ENCODE data around the gene SASH3. TPM values are rescaled to one million over a fixed set of nuclear protein-coding genes. Genes with fewer than 3 reads are reported as not detected.

The SASH3 gene
- total and polyA plus RNA-seq, 2 experiments from 2014 or later, result 0.13 TPM; not detected in 1

DNA sequence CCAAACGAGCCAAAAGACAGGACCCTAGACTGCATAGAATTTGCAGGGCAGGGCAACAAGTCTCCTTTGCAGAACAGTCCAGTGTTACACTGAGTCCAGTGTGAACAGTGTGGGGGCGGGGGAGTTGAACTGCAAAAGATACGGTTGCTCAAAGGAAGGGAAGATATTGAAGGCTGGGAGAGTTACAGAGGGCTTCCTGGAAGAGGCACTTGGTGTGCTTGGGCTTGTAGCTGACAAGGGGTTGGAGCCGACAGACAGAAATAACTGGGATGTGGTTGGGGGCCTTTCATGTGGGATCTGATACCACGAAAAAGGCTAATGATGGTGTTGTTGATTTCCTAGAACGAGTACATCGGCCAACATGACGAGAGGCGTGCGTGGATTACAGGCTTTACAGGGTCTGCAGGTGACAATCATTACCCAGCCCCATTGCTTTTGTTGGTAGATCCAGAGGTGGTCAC lies 34.9 kb upstream of the SASH3 start:
- Histone ChIP-seq H3K27ac (no peak overlapping the region), H3K27me3 (no peaks in the 10 kb centered on the region), H3K36me3 (no peaks in the 10 kb centered on the region), H3K4me3 (no peak overlapping the region), H3K4me1 (ENCODE audit: low read depth) (no peaks in the 10 kb centered on the region), H3K9me3 (ENCODE audit: low read depth) (no peaks in the 10 kb centered on the region)
- TF ChIP-seq, protein P1, sequence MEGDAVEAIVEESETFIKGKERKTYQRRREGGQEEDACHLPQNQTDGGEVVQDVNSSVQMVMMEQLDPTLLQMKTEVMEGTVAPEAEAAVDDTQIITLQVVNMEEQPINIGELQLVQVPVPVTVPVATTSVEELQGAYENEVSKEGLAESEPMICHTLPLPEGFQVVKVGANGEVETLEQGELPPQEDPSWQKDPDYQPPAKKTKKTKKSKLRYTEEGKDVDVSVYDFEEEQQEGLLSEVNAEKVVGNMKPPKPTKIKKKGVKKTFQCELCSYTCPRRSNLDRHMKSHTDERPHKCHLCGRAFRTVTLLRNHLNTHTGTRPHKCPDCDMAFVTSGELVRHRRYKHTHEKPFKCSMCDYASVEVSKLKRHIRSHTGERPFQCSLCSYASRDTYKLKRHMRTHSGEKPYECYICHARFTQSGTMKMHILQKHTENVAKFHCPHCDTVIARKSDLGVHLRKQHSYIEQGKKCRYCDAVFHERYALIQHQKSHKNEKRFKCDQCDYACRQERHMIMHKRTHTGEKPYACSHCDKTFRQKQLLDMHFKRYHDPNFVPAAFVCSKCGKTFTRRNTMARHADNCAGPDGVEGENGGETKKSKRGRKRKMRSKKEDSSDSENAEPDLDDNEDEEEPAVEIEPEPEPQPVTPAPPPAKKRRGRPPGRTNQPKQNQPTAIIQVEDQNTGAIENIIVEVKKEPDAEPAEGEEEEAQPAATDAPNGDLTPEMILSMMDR (IDR thresholded peaks at IDR 0.05; ENCODE audit: low read depth, low read length), result no peak
- DNase-seq (ENCODE audit: low read depth in 1 of 2, low spot score in 1 of 2), result no peak

DNA sequence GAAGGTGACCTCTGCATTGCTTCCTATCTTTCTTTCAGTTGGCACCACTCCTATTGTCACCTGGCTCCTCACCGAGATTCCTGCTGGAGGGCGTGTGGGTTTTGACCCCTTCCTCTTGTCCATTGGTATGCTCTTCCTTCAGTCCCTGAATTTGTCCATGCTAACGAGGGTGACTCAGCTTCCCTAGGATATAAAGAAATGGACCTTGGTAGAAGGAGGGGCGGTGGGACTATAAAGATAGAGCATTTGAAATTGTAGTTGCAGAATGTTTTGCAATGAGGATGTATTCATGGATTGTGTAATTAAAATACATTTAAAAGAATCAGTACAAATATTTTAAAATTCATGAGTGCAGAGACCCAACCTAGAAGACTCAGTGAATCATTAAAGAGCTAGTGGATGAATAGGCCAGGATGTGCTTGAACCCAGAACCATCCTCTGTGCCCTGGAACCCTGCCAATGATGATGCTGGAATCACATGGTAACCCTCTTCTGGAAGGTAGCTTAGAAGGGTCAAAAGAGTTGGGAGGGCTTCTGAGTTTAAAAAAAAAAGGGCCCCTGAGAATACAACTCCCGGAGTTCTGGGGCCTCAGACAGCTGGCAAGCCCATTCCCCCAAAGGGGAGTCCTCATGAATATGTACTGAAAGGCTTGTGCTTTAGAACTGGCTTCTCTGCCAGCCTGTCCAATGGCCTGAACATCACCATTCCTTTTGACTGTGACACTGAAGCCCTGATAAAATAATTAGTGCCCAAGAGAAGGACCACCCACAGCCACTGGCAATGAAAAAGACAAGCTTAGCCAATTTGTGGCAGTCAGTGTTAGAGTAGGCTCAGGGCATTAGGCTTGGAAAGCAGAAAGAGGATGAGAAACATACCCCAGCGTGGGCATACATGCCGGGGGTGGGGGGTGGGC lies 32.9 kb upstream of the SASH3 start:
- Histone ChIP-seq H3K36me3 (no peaks in the 10 kb centered on the region), H3K9me3 (ENCODE audit: low read depth) (no peaks in the 10 kb centered on the region), H3K4me1 (ENCODE audit: low read depth) (no peaks in the 10 kb centered on the region), H3K27ac (no peak overlapping the region), H3K4me3 (no peak overlapping the region), H3K27me3 (no peaks in the 10 kb centered on the region)
- TF ChIP-seq, protein P1 (IDR thresholded peaks at IDR 0.05; ENCODE audit: low read depth, low read length), result no peak
- peak in 1 of 2 donors; percentile 32 for DNase-seq (ENCODE audit: low read depth in 1 of 2, low spot score in 1 of 2)

DNA sequence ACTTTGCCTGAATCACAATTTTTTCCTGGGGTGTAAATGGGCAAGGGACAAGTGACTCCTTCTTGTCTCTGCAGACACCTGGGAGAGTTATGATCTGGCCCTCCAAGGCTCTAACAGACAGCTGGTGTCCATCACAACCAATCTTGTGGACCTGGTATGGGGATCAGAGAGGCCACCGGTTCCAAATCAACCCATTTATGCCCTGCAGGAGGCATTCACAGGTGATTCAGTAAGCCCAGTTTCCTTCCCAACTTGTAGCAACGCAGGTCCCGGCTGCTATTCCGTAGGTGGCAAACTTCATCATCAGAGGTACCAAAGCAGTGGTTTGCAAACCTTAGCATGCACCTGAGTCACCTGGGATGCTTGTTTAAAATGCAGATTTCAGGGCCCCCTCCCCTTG lies 32.2 kb upstream of the SASH3 start:
- H3K9me3 ChIP-seq (ENCODE audit: low read depth), result no peaks in the 10 kb centered on the region
- H3K27ac ChIP-seq, result no peak overlapping the region
- no peak for DNase-seq (ENCODE audit: low read depth in 1 of 2, low spot score in 1 of 2)
- H3K27me3 ChIP-seq, result no peaks in the 10 kb centered on the region
- H3K4me3 ChIP-seq, result no peak overlapping the region
- TF ChIP-seq, protein P1 (IDR thresholded peaks at IDR 0.05; ENCODE audit: low read depth, low read length), result no peak
- no peaks in the 10 kb centered on the region for H3K4me1 ChIP-seq (ENCODE audit: low read depth)
- no peaks in the 10 kb centered on the region for H3K36me3 ChIP-seq

DNA sequence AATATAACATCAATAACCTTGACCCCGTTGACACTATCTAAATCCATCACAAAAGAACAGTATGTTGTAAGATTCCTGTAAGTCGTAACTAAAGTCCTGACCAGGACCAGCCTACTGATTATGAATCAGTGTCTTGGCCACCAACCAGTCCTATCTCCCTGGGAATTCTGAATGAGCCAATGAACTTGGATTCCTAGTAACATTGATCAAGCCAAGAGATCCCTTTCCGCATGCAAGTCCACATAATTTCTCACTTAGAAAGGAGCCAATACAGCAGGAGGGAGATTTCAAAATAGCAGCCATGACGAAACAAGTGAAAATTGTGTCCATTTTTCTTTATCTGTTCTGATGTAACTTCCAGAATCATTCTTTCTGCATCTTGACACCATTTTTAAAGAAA lies 31.4 kb upstream of the SASH3 start:
- Histone ChIP-seq H3K27me3 (no peaks in the 10 kb centered on the region), H3K36me3 (no peaks in the 10 kb centered on the region), H3K27ac (no peak overlapping the region), H3K4me3 (no peak overlapping the region), H3K4me1 (ENCODE audit: low read depth) (no peaks in the 10 kb centered on the region), H3K9me3 (ENCODE audit: low read depth) (no peaks in the 10 kb centered on the region)
- peak in 1 of 2 donors; percentile 92 for DNase-seq (ENCODE audit: low read depth in 1 of 2, low spot score in 1 of 2)
- TF ChIP-seq, protein P1 (IDR thresholded peaks at IDR 0.05; ENCODE audit: low read depth, low read length), result no peak

DNA sequence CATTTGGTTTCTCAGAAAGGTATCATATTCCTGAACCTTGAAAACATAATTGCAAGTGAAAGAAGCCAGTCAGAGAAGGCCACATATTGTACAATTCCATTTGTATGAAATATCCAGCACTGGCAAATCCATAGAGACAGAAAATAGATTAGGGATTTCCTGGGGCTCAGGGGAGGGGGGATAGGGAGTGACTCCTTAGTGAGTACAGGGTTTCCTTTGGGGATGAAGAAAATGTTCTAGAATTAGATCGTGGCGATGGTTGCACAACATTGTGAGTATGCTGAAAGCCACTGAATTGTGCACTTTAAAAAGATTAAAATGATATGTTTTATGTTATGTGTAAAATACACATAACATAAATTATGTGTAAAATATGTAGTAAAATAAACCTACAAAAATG lies 30.7 kb upstream of the SASH3 start:
- TF ChIP-seq, protein P1 (IDR thresholded peaks at IDR 0.05; ENCODE audit: low read depth, low read length), result no peak
- Histone ChIP-seq H3K4me3 (no peak overlapping the region), H3K36me3 (no peaks in the 10 kb centered on the region), H3K9me3 (ENCODE audit: low read depth) (no peaks in the 10 kb centered on the region), H3K27ac (no peak overlapping the region), H3K27me3 (no peaks in the 10 kb centered on the region), H3K4me1 (ENCODE audit: low read depth) (no peaks in the 10 kb centered on the region)
- DNase-seq (ENCODE audit: low read depth in 1 of 2, low spot score in 1 of 2), result peak in 1 of 2 donors; percentile 62

All from cardiac muscle cell (in vitro differentiated cells and primary cell).